BJ (cell line): ENCODE measurements around the gene CABP5. TPM values are rescaled to one million over a fixed set of nuclear protein-coding genes. Genes with fewer than 3 reads are reported as not detected.

Experiments used
- CTCF ChIA-PET: fragments of 350-600 bp; formaldehyde crosslinking; extraction: SDS; loops from one replicate; lab custom pipeline; 2021; ENCODE audit warnings: antibody characterized with exemption, inconsistent platforms; lab: Yijun Ruan, JAX
- POLR2A ChIA-PET: fragments of 300-600 bp; sonication (Branson Sonifier 250); formaldehyde crosslinking; extraction: SDS; loops from one replicate; lab custom pipeline; 2021; ENCODE audit warnings: antibody characterized with exemption; lab: Charles Lee
- DNase-seq: peaks from one replicate; pipeline ENCODE4 v3.0.0-alpha.2; 2011; ENCODE audit warnings: low read depth
- H3K27me3 ChIP-seq: 2 replicates; pipeline ENCODE4 v1.6.0; 2011; ENCODE audit warnings: low read length; ENCODE audit not compliant: control insufficient read depth, insufficient read depth
- H3K36me3 ChIP-seq: 2 replicates; pipeline ENCODE4 v1.5.1; 2011; ENCODE audit warnings: low read length; ENCODE audit not compliant: control insufficient read depth, insufficient read depth
- H3K4me3 ChIP-seq: 2 replicates; pipeline ENCODE4 v1.5.1; 2011; ENCODE audit warnings: low read depth, mild to moderate bottlenecking, control low read depth, low read length
- CTCF ChIP-seq: IDR thresholded peaks from 2 replicates; pipeline ENCODE4 v1.5.1; 2011; ENCODE audit warnings: low read depth, mild to moderate bottlenecking, control low read depth, inconsistent platforms, low read length, moderate library complexity; ENCODE audit not compliant: insufficient read depth
- polyA plus RNA-seq: library from polyadenylated mRNA; depleted of rRNA; stranded (reverse); fragments of >200 nt; gene quantifications from 2 replicates; pipeline ENCODE4 v1.2.3, GENCODE V29; 2011; rRNA removed

Gene CABP5
- polyA plus RNA-seq, 1 experiment, result not detected

- Histone ChIP-seq H3K36me3 (no peaks in the 10 kb centered on the region), H3K27me3 (no peaks in the 10 kb centered on the region), H3K4me3 (no peak overlapping the region)
- ChIA-PET POLR2A (no interaction called here), CTCF (no interaction called here)
- DNase-seq, result no peak
- TF ChIP-seq CTCF, result no peak
These were observed 45.1 kb downstream of the CABP5 start for GRCh38 chr19:47998800-47999199.

GRCh38 chr19:47996230-47996727 is 47.6 kb downstream of the CABP5 start:
- no peak overlapping the region for H3K4me3 ChIP-seq
- H3K36me3 ChIP-seq, result no peaks in the 10 kb centered on the region
- POLR2A ChIA-PET, result no interaction called here
- no peaks in the 10 kb centered on the region for H3K27me3 ChIP-seq
- CTCF ChIA-PET, result no interaction called here
- DNase-seq, result no peak
- no peak for TF ChIP-seq CTCF

- peaks cover 6% of the 10 kb centered on the region for H3K27me3 ChIP-seq
- no peak within 1 kb of the TSS for H3K4me3 ChIP-seq
- ChIA-PET POLR2A (no interaction called here), CTCF (interaction anchor here (1.0 kb wide), 1 partner anchor 31 kb away, joined by 3 read pairs; no protein-coding TSS in a partner anchor)
- no peak for DNase-seq
- H3K36me3 ChIP-seq, result no peaks in the 10 kb centered on the region
- TF ChIP-seq CTCF, result no peak
These were observed 49.6 kb downstream of the CABP5 start, which contains the start of gene ELSPBP1 for GRCh38 chr19:47994209-47994802. TSS of gene ELSPBP1 (plus strand) at chr19:47994632. CDS start at chr19:48008668, 14,036 bp downstream.

- H3K27me3 ChIP-seq, result peaks cover 6% of the 10 kb centered on the region
- ChIA-PET CTCF (no interaction called here), POLR2A (no interaction called here)
- no peak within 1 kb of the TSS for H3K4me3 ChIP-seq
- H3K36me3 ChIP-seq, result no peaks in the 10 kb centered on the region
- no peak for TF ChIP-seq CTCF
- no peak for DNase-seq
These were observed 51.8 kb downstream of the CABP5 start, which contains the start of gene BSPH1 for GRCh38 chr19:47992070-47992469. TSS of gene BSPH1 (minus strand) at chr19:47992170. CDS start at chr19:47992081, 89 bp downstream.

- Histone ChIP-seq H3K4me3 (no peak overlapping the region), H3K27me3 (peaks cover 10% of the 10 kb centered on the region), H3K36me3 (no peaks in the 10 kb centered on the region)
- DNase-seq, result no peak
- ChIA-PET CTCF (no interaction called here), POLR2A (no interaction called here)
- no peak for TF ChIP-seq CTCF
These were observed 52.6 kb downstream of the CABP5 start for GRCh38 chr19:47991191-47991808.

Other genes with a start within 250 kb of the CABP5 start
- not detected in 2 replicates for gene TPRX1, start 239.5 kb downstream of the CABP5 start, polyA plus RNA-seq
- not detected in 2 replicates for gene CRX, start 222.1 kb downstream of the CABP5 start, polyA plus RNA-seq
- gene TPRX2, start 184.8 kb downstream of the CABP5 start, polyA plus RNA-seq, result not detected in 2 replicates
- gene SULT2A1, start 157.8 kb downstream of the CABP5 start, polyA plus RNA-seq, result not detected in 2 replicates
- not detected in 2 replicates for gene BSPH1, start 51.9 kb downstream of the CABP5 start, polyA plus RNA-seq
- not detected in 2 replicates for gene ELSPBP1, start 49.4 kb downstream of the CABP5 start, polyA plus RNA-seq
- gene PLA2G4C, start 66.7 kb upstream of the CABP5 start, polyA plus RNA-seq, result 7.2 and 11.3 TPM in 2 replicates
- 11.5 and 19.5 TPM in 2 replicates for gene LIG1, start 126.3 kb upstream of the CABP5 start, polyA plus RNA-seq
- gene ZSWIM9, start 126.6 kb upstream of the CABP5 start, polyA plus RNA-seq, result 0.61 and 0.75 TPM in 2 replicates
- 15.0 and 16.1 TPM in 2 replicates for gene CARD8, start 211.8 kb upstream of the CABP5 start, polyA plus RNA-seq
- gene ZNF114, start 226.0 kb upstream of the CABP5 start, polyA plus RNA-seq, result 0.07 and 0.13 TPM in 2 replicates